Activated naive CD4-positive, alpha-beta T cell treated with anti-CD3 and anti-CD28 coated beads for 36 hours (primary cell): ENCODE measurements around the gene IGFLR1. TPM values are rescaled to one million over a fixed set of nuclear protein-coding genes. Genes with fewer than 3 reads are reported as not detected.
A peak's percentile ranks its signal among the peaks of the same experiment; 100 is the strongest.

ENCODE experiments used
- CTCF ChIA-PET: fragments of 350-600 bp; sonication (Branson Sonifier 250); formaldehyde crosslinking; loops from one replicate; lab custom pipeline; 2021; ENCODE audit warnings: antibody characterized with exemption; lab: Charles Lee
- DNase-seq: peaks from one replicate; pipeline ENCODE4 v3.0.0-alpha.2; 2020
- H3K27ac Mint-ChIP-seq: one replicate; pipeline ENCODE4 v1.8.0; 2021; ENCODE audit warnings: mild to moderate bottlenecking, mixed read lengths
- H3K27me3 Mint-ChIP-seq: one replicate; pipeline ENCODE4 v1.8.0; 2021; ENCODE audit warnings: low read depth, mixed read lengths
- H3K36me3 Mint-ChIP-seq: one replicate; pipeline ENCODE4 v1.8.0; 2021; ENCODE audit warnings: low read depth, mixed read lengths
- H3K4me1 Mint-ChIP-seq: one replicate; pipeline ENCODE4 v1.8.0; 2021; ENCODE audit warnings: low read depth, mixed read lengths
- H3K4me3 Mint-ChIP-seq: one replicate; pipeline ENCODE4 v1.8.0; 2021; ENCODE audit warnings: mild to moderate bottlenecking, moderate library complexity, mixed read lengths
- H3K9me3 Mint-ChIP-seq: one replicate; pipeline ENCODE4 v1.8.0; 2021; ENCODE audit warnings: mixed read lengths
- intact Hi-C: fragments of 100-400 bp; cut with micrococcal nuclease; formaldehyde crosslinking; loops from one replicate; pipeline ENCODE4 v1.15.1; 2023
- total RNA-seq, 2 experiments: library from RNA; stranded (reverse); gene quantifications; one replicate each; pipeline ENCODE4 v1.2.3, GENCODE V29; 2021

The IGFLR1 gene
- total RNA-seq, 2 experiments from 2014 or later, result 51.0 to 52.8 TPM

- no peak overlapping the region for H3K27ac Mint-ChIP-seq
- H3K27me3 Mint-ChIP-seq, result no peaks in the 10 kb centered on the region
- peaks cover 18% of the 10 kb centered on the region for H3K4me1 Mint-ChIP-seq
- CTCF ChIA-PET, result interaction anchor here (1.7 kb wide), 1 partner anchor 29 kb away, joined by 7 read pairs; no protein-coding TSS in a partner anchor
- peaks cover 58% of the 10 kb centered on the region for H3K36me3 Mint-ChIP-seq
- DNase-seq, result no peak
- H3K4me3 Mint-ChIP-seq, result no peak overlapping the region
- intact Hi-C loops, result no loop called here
- H3K9me3 Mint-ChIP-seq, result no peaks in the 10 kb centered on the region
Measured at GRCh38 chr19:35723671-35724070, 18.6 kb downstream of the IGFLR1 start.

GRCh38 chr19:35722897-35723296, 19.4 kb downstream of the IGFLR1 start:
- Mint-ChIP-seq H3K36me3 (peaks cover 51% of the 10 kb centered on the region), H3K9me3 (no peaks in the 10 kb centered on the region), H3K4me1 (peaks cover 18% of the 10 kb centered on the region), H3K4me3 (no peak overlapping the region), H3K27ac (no peak overlapping the region), H3K27me3 (no peaks in the 10 kb centered on the region)
- CTCF ChIA-PET, result interaction anchor here (1.7 kb wide), 1 partner anchor 28 kb away, joined by 7 read pairs; no protein-coding TSS in a partner anchor
- DNase-seq, result no peak
- intact Hi-C loops, result no loop called here

- Mint-ChIP-seq H3K4me3 (no peak overlapping the region), H3K36me3 (peaks cover 50% of the 10 kb centered on the region), H3K27me3 (no peaks in the 10 kb centered on the region), H3K4me1 (peaks cover 18% of the 10 kb centered on the region), H3K9me3 (no peaks in the 10 kb centered on the region), H3K27ac (no peak overlapping the region)
- no peak for DNase-seq
- intact Hi-C loops, result no loop called here
- CTCF ChIA-PET, result interaction anchor here (1.7 kb wide), 1 partner anchor 28 kb away, joined by 7 read pairs; no protein-coding TSS in a partner anchor
Measured at GRCh38 chr19:35722461-35722860, 19.8 kb downstream of the IGFLR1 start.

GRCh38 chr19:35721374-35721773, 20.9 kb downstream of the IGFLR1 start:
- Mint-ChIP-seq H3K27ac (no peak overlapping the region), H3K36me3 (peaks cover 53% of the 10 kb centered on the region), H3K9me3 (no peaks in the 10 kb centered on the region), H3K4me1 (peaks cover 18% of the 10 kb centered on the region), H3K4me3 (no peak overlapping the region), H3K27me3 (no peaks in the 10 kb centered on the region)
- intact Hi-C loops, result no loop called here
- CTCF ChIA-PET, result interaction anchor here (1.0 kb wide), 1 partner anchor 25 kb away, joined by 4 read pairs; no protein-coding TSS in a partner anchor
- DNase-seq, result no peak

GRCh38 chr19:35720648-35721047, 21.6 kb downstream of the IGFLR1 start:
- Mint-ChIP-seq H3K27me3 (no peaks in the 10 kb centered on the region), H3K4me3 (no peak overlapping the region), H3K27ac (no peak overlapping the region), H3K36me3 (peaks cover 56% of the 10 kb centered on the region), H3K4me1 (peaks cover 18% of the 10 kb centered on the region), H3K9me3 (no peaks in the 10 kb centered on the region)
- intact Hi-C loops, result no loop called here
- CTCF ChIA-PET, result interaction anchor here (1.2 kb wide), 1 partner anchor 24 kb away, joined by 4 read pairs; no protein-coding TSS in a partner anchor
- no peak for DNase-seq

- Mint-ChIP-seq H3K27ac (peak overlapping the region; percentile 5), H3K27me3 (no peaks in the 10 kb centered on the region), H3K4me3 (peak overlapping the region; percentile 8), H3K36me3 (peaks cover 57% of the 10 kb centered on the region), H3K9me3 (no peaks in the 10 kb centered on the region), H3K4me1 (peaks cover 18% of the 10 kb centered on the region)
- CTCF ChIA-PET, result interaction anchor here (1.2 kb wide), 1 partner anchor 24 kb away, joined by 4 read pairs; no protein-coding TSS in a partner anchor
- no peak for DNase-seq
- intact Hi-C loops, result no loop called here
Measured at GRCh38 chr19:35720163-35720524, 22.1 kb downstream of the IGFLR1 start.

GRCh38 chr19:35719402-35720162, 22.7 kb downstream of the IGFLR1 start:
- CTCF ChIA-PET, result interaction anchor here (0.7 to 1.5 kb wide), 5 partner anchors 18 to 100 kb away, joined by 3 to 13 read pairs (median 3); no protein-coding TSS in a partner anchor

GRCh38 chr19:35718345-35719041, 23.8 kb downstream of the IGFLR1 start:
- intact Hi-C loops, result loop anchor here (5.0 to 10.0 kb wide), 2 partner anchors 334 to 396 kb away; partner anchors contain the start of genes OVOL3, POLR2I, TBCB and THAP8
- Mint-ChIP-seq H3K36me3 (peaks cover 64% of the 10 kb centered on the region), H3K27me3 (no peaks in the 10 kb centered on the region), H3K9me3 (no peaks in the 10 kb centered on the region), H3K4me1 (peaks cover 24% of the 10 kb centered on the region), H3K4me3 (peak overlapping the region; percentile 93), H3K27ac (peak overlapping the region; percentile 89)
- DNase-seq, result peak; percentile 58
- CTCF ChIA-PET, result interaction anchor here (0.7 to 1.5 kb wide), 4 partner anchors 19 to 101 kb away, joined by 3 to 13 read pairs (median 3); no protein-coding TSS in a partner anchor

More at GRCh38 chr19:35719402-35720162, 22.7 kb downstream of the IGFLR1 start:
- Mint-ChIP-seq H3K27ac (peak overlapping the region; percentile 74), H3K4me1 (peaks cover 18% of the 10 kb centered on the region), H3K36me3 (peaks cover 59% of the 10 kb centered on the region), H3K9me3 (no peaks in the 10 kb centered on the region), H3K27me3 (no peaks in the 10 kb centered on the region), H3K4me3 (peak overlapping the region; percentile 93)
- no peak for DNase-seq
- intact Hi-C loops, result loop anchor here (5.0 to 10.0 kb wide), 2 partner anchors 333 to 395 kb away; partner anchors contain the start of genes OVOL3, POLR2I, TBCB and THAP8

GRCh38 chr19:35717665-35718344, 24.4 kb downstream of the IGFLR1 start, which contains the start of gene KMT2B:
KMT2B (plus strand) TSS chr19:35718003; CDS start chr19:35718019, 16 bp downstream.
- Mint-ChIP-seq H3K9me3 (no peaks in the 10 kb centered on the region), H3K27ac (peak within 1 kb of the TSS; percentile 100), H3K27me3 (no peaks in the 10 kb centered on the region), H3K36me3 (peaks cover 62% of the 10 kb centered on the region), H3K4me3 (peak within 1 kb of the TSS; percentile 93), H3K4me1 (peaks cover 26% of the 10 kb centered on the region)
- CTCF ChIA-PET, result interaction anchor here (1.5 kb wide), 1 partner anchor 23 kb away, joined by 13 read pairs; no protein-coding TSS in a partner anchor
- no peak for DNase-seq
- intact Hi-C loops, result loop anchor here (1.0 to 10.0 kb wide), 11 partner anchors 16 to 397 kb away; partner anchors contain the start of genes ALKBH6, ARHGAP33, OVOL3 and POLR2I

- H3K4me3 Mint-ChIP-seq, result peak overlapping the region; percentile 92
- intact Hi-C loops, result loop anchor here (1.0 to 10.0 kb wide), 13 partner anchors 15 to 398 kb away; partner anchors contain the start of genes ALKBH6, ARHGAP33, OVOL3 and POLR2I
- H3K9me3 Mint-ChIP-seq, result no peaks in the 10 kb centered on the region
- peak; percentile 96 for DNase-seq
- H3K36me3 Mint-ChIP-seq, result peaks cover 61% of the 10 kb centered on the region
- peaks cover 32% of the 10 kb centered on the region for H3K4me1 Mint-ChIP-seq
- peak overlapping the region; percentile 100 for H3K27ac Mint-ChIP-seq
- CTCF ChIA-PET, result interaction anchor here (6.3 kb wide), 1 partner anchor 23 kb away, joined by 120 read pairs; no protein-coding TSS in a partner anchor
- H3K27me3 Mint-ChIP-seq, result no peaks in the 10 kb centered on the region
Measured at GRCh38 chr19:35716801-35717664, 25.2 kb downstream of the IGFLR1 start.
